GM23248 (cell line): Measurements from ENCODE around the gene TPRA1.

Experiments used
- EZH2 ChIP-seq: fragments of 200-600 bp; sonication (generic); IDR thresholded peaks from 2 replicates; pipeline ENCODE4 v1.6.1; 2018; ENCODE audit warnings: antibody characterized with exemption, mild to moderate bottlenecking; ENCODE audit not compliant: insufficient read depth, poor library complexity, severe bottlenecking
- EZH2phosphoT487 ChIP-seq: fragments of 200-600 bp; sonication (generic); IDR thresholded peaks from 2 replicates; pipeline ENCODE4 v1.6.1; 2018; ENCODE audit warnings: antibody characterized with exemption, moderate library complexity, mild to moderate bottlenecking, low read depth; ENCODE audit not compliant: insufficient read depth

GRCh38 chr3:127628426-127628787, 37.9 kb upstream of the TPRA1 start:
- TF ChIP-seq EZH2, result no peak
- no peak for TF ChIP-seq EZH2phosphoT487
